ENCODE measurements around the gene MINDY2. TPM values are rescaled to one million over a fixed set of nuclear protein-coding genes. Genes with fewer than 3 reads are reported as not detected.

Gene MINDY2
- total and polyA plus RNA-seq, 9 of the 15 experiments (the other 6 are each of a cell fraction or from before 2014, with no cell fraction given): 2.4 to 15.3 (median 7.2) TPM

- TF ChIP-seq PHF8 (IDR thresholded peaks at IDR 0.05; ENCODE audit: borderline replicate concordance, low read length) (peak; percentile 94), ELF4 (CRISPR knock-in tag; IDR thresholded peaks at IDR 0.05) (peak; percentile 87; the same call in 1 of the 2 replicates), TBP (optimal IDR thresholded peaks at IDR 0.05; ENCODE audit: low read depth, low read length) (peak; percentile 87), ATF4 (CRISPR knock-in tag; IDR thresholded peaks at IDR 0.05) (0 out of 2 replicates have a peak, but pooled peaks have one; percentile 29), ZNF134 (CRISPR knock-in tag; conservative IDR thresholded peaks at IDR 0.05) (no peak), ID3 (CRISPR knock-in tag; IDR thresholded peaks at IDR 0.05) (no peak), ID3 (tag; IDR thresholded peaks at IDR 0.05) (0 out of 2 replicates have a peak, but pooled peaks have one; percentile 70), HIVEP1 (CRISPR knock-in tag; IDR thresholded peaks at IDR 0.05) (0 out of 2 replicates have a peak, but pooled peaks have one; percentile 38), KLF1 (tag; IDR thresholded peaks at IDR 0.05) (peak; percentile 73; the same call in 1 of the 2 replicates), TSC22D4 (tag; IDR thresholded peaks at IDR 0.05) (no peak), PML (IDR thresholded peaks at IDR 0.05; ENCODE audit: low read length) (peak; percentile 69; the same call in 1 of the 2 replicates), RBM25 (IDR thresholded peaks at IDR 0.05; ENCODE audit: low read depth, low read length, severe bottlenecking) (no peak), FOSL1 (tag; conservative IDR thresholded peaks at IDR 0.05) (peak; percentile 57; the same call in 1 of the 2 replicates), BDP1 (IDR thresholded peaks at IDR 0.05; ENCODE audit: insufficient read depth, insufficient read length) (no peak), MYC (IDR thresholded peaks at IDR 0.05; ENCODE audit: low read depth, low read length) (peak; percentile 96), MYC (CRISPR knock-in tag; IDR thresholded peaks at IDR 0.05; ENCODE audit: borderline replicate concordance, low read depth) (no peak), THAP12 (CRISPR knock-in tag; IDR thresholded peaks at IDR 0.05) (peak; percentile 85)
Observed at GRCh38 chr15:58770857-58771620, at the start of gene MINDY2 (continued).

Data from K562 (cell line).